Mucosa of rectum (tissue), 2 donors: Measurements from ENCODE around the gene NT5C3A.
"Not testable (repeated sequence)": the region's sequence is repeated elsewhere in the genome, so short reads cannot be mapped to it uniquely, and the experiment has no call there.

ENCODE experiments used
- H3K27ac ChIP-seq, 2 donors: one replicate each; pipeline ENCODE4 v1.7.0; 2013; ENCODE audit warnings: inconsistent platforms in 2 of 2, low read depth in 2 of 2, low read length in 2 of 2
- H3K27me3 ChIP-seq, 2 donors: one replicate each; pipeline ENCODE4 v1.7.0; 2013; ENCODE audit warnings: low read length in 2 of 2; ENCODE audit not compliant: control insufficient read depth in 2 of 2, insufficient read depth in 2 of 2
- H3K36me3 ChIP-seq, 2 donors: one replicate each; pipeline ENCODE4 v1.7.0; 2013; ENCODE audit warnings: low read length in 2 of 2; ENCODE audit not compliant: control insufficient read depth in 2 of 2, insufficient read depth in 2 of 2
- H3K4me1 ChIP-seq, 2 donors: one replicate each; pipeline ENCODE4 v1.7.0; 2013; ENCODE audit warnings: low read length in 2 of 2, mild to moderate bottlenecking in 1 of 2; ENCODE audit not compliant: control insufficient read depth in 2 of 2, insufficient read depth in 2 of 2
- H3K4me3 ChIP-seq, 2 donors: one replicate each; pipeline ENCODE4 v1.7.0; 2013; ENCODE audit warnings: low read length in 2 of 2
- H3K9ac ChIP-seq, 2 donors: one replicate each; pipeline ENCODE4 v1.7.0; 2013; ENCODE audit warnings: low read length in 2 of 2, low read depth in 1 of 2, mild to moderate bottlenecking in 1 of 2
- H3K9me3 ChIP-seq, 2 donors: one replicate each; pipeline ENCODE4 v1.7.0; 2013; ENCODE audit warnings: low read length in 2 of 2; ENCODE audit not compliant: control insufficient read depth in 2 of 2
- donor health status: healthy.
- donor health status: Normal muscosa, but diverticular disease.

Gene NT5C3A

GRCh38 chr7:33009734-33010133, 52.8 kb downstream of the NT5C3A start:
- H3K27ac ChIP-seq, result no peak overlapping the region
- H3K4me1 ChIP-seq, result no peaks in the 10 kb centered on the region
- no peaks in the 10 kb centered on the region for H3K9me3 ChIP-seq
- no peak overlapping the region for H3K4me3 ChIP-seq
- no peaks in the 10 kb centered on the region for H3K27me3 ChIP-seq
- H3K36me3 ChIP-seq, result peaks cover 10 to 12% of the 10 kb centered on the region in 2 donors
- H3K9ac ChIP-seq, result no peak overlapping the region

GRCh38 chr7:33005690-33006089, 56.9 kb downstream of the NT5C3A start:
- H3K36me3 ChIP-seq, H3K4me1 ChIP-seq, H3K9me3 ChIP-seq, H3K4me3 ChIP-seq, H3K27ac ChIP-seq, H3K9ac ChIP-seq, H3K27me3 ChIP-seq: not testable (repeated sequence)

GRCh38 chr7:33005193-33005592, 57.4 kb downstream of the NT5C3A start:
- not testable (repeated sequence) for H3K4me3 ChIP-seq, H3K9me3 ChIP-seq, H3K36me3 ChIP-seq, H3K27me3 ChIP-seq, H3K4me1 ChIP-seq, H3K27ac ChIP-seq, H3K9ac ChIP-seq

- H3K27me3 ChIP-seq, H3K9me3 ChIP-seq, H3K27ac ChIP-seq, H3K9ac ChIP-seq, H3K4me3 ChIP-seq, H3K36me3 ChIP-seq, H3K4me1 ChIP-seq: not testable (repeated sequence)
Observed at GRCh38 chr7:33004104-33004616, 58.4 kb downstream of the NT5C3A start.

- not testable (repeated sequence) for H3K9me3 ChIP-seq, H3K27ac ChIP-seq, H3K27me3 ChIP-seq, H3K4me3 ChIP-seq, H3K9ac ChIP-seq, H3K36me3 ChIP-seq
- peaks cover 5 to 15% of the 10 kb centered on the region in 2 donors for H3K4me1 ChIP-seq
Observed at GRCh38 chr7:33003111-33003510, 59.5 kb downstream of the NT5C3A start.

GRCh38 chr7:32999380-32999779, 63.2 kb downstream of the NT5C3A start:
- H3K9ac ChIP-seq, result not testable (repeated sequence)

GRCh38 chr7:32998361-32999171, 64.0 kb downstream of the NT5C3A start:
- H3K36me3 ChIP-seq, H3K9me3 ChIP-seq, H3K27me3 ChIP-seq: not testable (repeated sequence)
- Histone ChIP-seq H3K4me1 (peaks cover 6 to 15% of the 10 kb centered on the region in 2 donors), H3K4me3 (peak overlapping the region; percentile 20 to 43), H3K27ac (peak overlapping the region; percentile 72 to 77), H3K9ac (peak overlapping the region in 1 of 2 donors; percentile 59)

More at GRCh38 chr7:32999380-32999779, 63.2 kb downstream of the NT5C3A start:
- not testable (repeated sequence) for H3K27me3 ChIP-seq, H3K4me3 ChIP-seq, H3K36me3 ChIP-seq, H3K27ac ChIP-seq, H3K9me3 ChIP-seq
- H3K4me1 ChIP-seq, result peaks cover 6 to 15% of the 10 kb centered on the region in 2 donors

GRCh38 chr7:32997956-32998355, 64.6 kb downstream of the NT5C3A start:
- not testable (repeated sequence) for H3K27me3 ChIP-seq, H3K36me3 ChIP-seq, H3K9me3 ChIP-seq
- H3K9ac ChIP-seq, result peak overlapping the region in 1 of 2 donors; percentile 59
- peaks cover 6 to 15% of the 10 kb centered on the region in 2 donors for H3K4me1 ChIP-seq
- H3K4me3 ChIP-seq, result peak overlapping the region in 1 of 2 donors; percentile 43
- peak overlapping the region; percentile 72 to 77 for H3K27ac ChIP-seq

GRCh38 chr7:32992750-32993149, 69.8 kb downstream of the NT5C3A start:
- not testable (repeated sequence) for H3K4me3 ChIP-seq, H3K36me3 ChIP-seq, H3K27me3 ChIP-seq, H3K4me1 ChIP-seq, H3K9me3 ChIP-seq, H3K9ac ChIP-seq
- peak overlapping the region; percentile 56 to 76 for H3K27ac ChIP-seq

GRCh38 chr7:32991975-32992700, 70.4 kb downstream of the NT5C3A start:
- H3K36me3 ChIP-seq, H3K9me3 ChIP-seq, H3K9ac ChIP-seq, H3K27me3 ChIP-seq, H3K4me3 ChIP-seq, H3K4me1 ChIP-seq: not testable (repeated sequence)
- H3K27ac ChIP-seq, result peak overlapping the region; percentile 56 to 76
